Measurements from ENCODE around the gene ZBTB39. TPM values are rescaled to one million over a fixed set of nuclear protein-coding genes. Genes with fewer than 3 reads are reported as not detected.

ZBTB39 gene
- total and polyA plus RNA-seq, 2 of the 13 experiments (the other 11 are each of a cell fraction or from before 2014, with no cell fraction given) = 6.5 to 6.9 TPM

GRCh38 chr12:57025196-57025595, 18.9 kb upstream of the ZBTB39 start:
- Histone ChIP-seq H3K4me1 (ENCODE audit: insufficient read depth, low read length) (no peaks in the 10 kb centered on the region), H3K9me3 (ENCODE audit: low read length) (no peaks in the 10 kb centered on the region), H3K9ac (ENCODE audit: insufficient read depth, low read depth, low read length) (no peak overlapping the region), H3K36me3 (replicated peaks in 1 of 2; ENCODE audit: control insufficient read depth in 1 of 2, insufficient read depth in 2 of 2, low read length in 2 of 2) (no peaks in the 10 kb centered on the region), H4K20me1 (ENCODE audit: insufficient read depth, low read length) (no peaks in the 10 kb centered on the region), H3K79me2 (ENCODE audit: insufficient read depth, low read length) (no peaks in the 10 kb centered on the region), H2AFZ (ENCODE audit: low read length) (no peak overlapping the region), H3K27ac (ENCODE audit: extremely low read length, insufficient read depth, low read length) (no peak overlapping the region), H3K4me3 (replicated peaks in 1 of 3; ENCODE audit: insufficient read depth in 1 of 3, low read depth in 2 of 3, low read length in 3 of 3) (no peak overlapping the region), H3K4me2 (ENCODE audit: low read depth, low read length) (no peak overlapping the region), H3K27me3 (ENCODE audit: control insufficient read depth in 1 of 2, insufficient read depth in 2 of 2, low read length in 2 of 2) (no peaks in the 10 kb centered on the region; a peak in 1 of 5 replicates)
- DNase-seq (ENCODE audit: low spot score) (no peak), ATAC-seq (no peak), FAIRE-seq (no peak)
- intact Hi-C loops (cut with micrococcal nuclease; ENCODE audit: unreplicated experiment) (no loop called here), in situ Hi-C loops (cut with HindIII; ENCODE audit: extremely low pct_ligation_motif_present, low pct_unique_long_range_greater_than_20kb) (no loop called here)
- BruUV-seq (replicated peaks) = no TSS peak
- no CpG with 5 or more reads among the region's 2 CpGs for WGBS (ENCODE audit: low lambda C conversion rate)
- ChIA-PET CTCF (ENCODE audit: low intra/inter-chr PET ratio, low total read pairs) (no interaction called here), POLR2A (interaction anchor here (0.7 kb wide), 1 partner anchor 9 kb away, joined by 3 read pairs; the partner anchor contains the start of gene TAC3)
- TF ChIP-seq ZNF367 (CRISPR knock-in tag; IDR thresholded peaks at IDR 0.05; ENCODE audit: borderline replicate concordance) = no peak
- TF ChIP-seq ZMAT5 (CRISPR knock-in tag; IDR thresholded peaks at IDR 0.05; ENCODE audit: borderline replicate concordance, low read depth) = no peak
- no peak for TF ChIP-seq ZNF883 (CRISPR knock-in tag; IDR thresholded peaks at IDR 0.05; ENCODE audit: not compliant biosample characterization)
- TF ChIP-seq, protein P1, sequence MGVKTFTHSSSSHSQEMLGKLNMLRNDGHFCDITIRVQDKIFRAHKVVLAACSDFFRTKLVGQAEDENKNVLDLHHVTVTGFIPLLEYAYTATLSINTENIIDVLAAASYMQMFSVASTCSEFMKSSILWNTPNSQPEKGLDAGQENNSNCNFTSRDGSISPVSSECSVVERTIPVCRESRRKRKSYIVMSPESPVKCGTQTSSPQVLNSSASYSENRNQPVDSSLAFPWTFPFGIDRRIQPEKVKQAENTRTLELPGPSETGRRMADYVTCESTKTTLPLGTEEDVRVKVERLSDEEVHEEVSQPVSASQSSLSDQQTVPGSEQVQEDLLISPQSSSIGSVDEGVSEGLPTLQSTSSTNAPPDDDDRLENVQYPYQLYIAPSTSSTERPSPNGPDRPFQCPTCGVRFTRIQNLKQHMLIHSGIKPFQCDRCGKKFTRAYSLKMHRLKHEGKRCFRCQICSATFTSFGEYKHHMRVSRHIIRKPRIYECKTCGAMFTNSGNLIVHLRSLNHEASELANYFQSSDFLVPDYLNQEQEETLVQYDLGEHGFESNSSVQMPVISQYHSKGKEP (CRISPR knock-in tag; IDR thresholded peaks at IDR 0.05) = no peak
- no peak for TF ChIP-seq ZNF430 (CRISPR knock-in tag; IDR thresholded peaks at IDR 0.05)
- no peak for TF ChIP-seq MEIS2 (CRISPR knock-in tag; IDR thresholded peaks at IDR 0.05)
- TF ChIP-seq FOSL1 (CRISPR knock-in tag; IDR thresholded peaks at IDR 0.05; ENCODE audit: borderline replicate concordance) = no peak
- no peak for TF ChIP-seq ZNF329 (CRISPR knock-in tag; IDR thresholded peaks at IDR 0.05; ENCODE audit: low read depth)
- no peak for TF ChIP-seq MATR3 (CRISPR knock-in tag; IDR thresholded peaks at IDR 0.05)
- TF ChIP-seq MAF1 (CRISPR knock-in tag; IDR thresholded peaks at IDR 0.05; ENCODE audit: borderline replicate concordance) = no peak
- no peak for TF ChIP-seq ZNF709 (CRISPR knock-in tag; IDR thresholded peaks at IDR 0.05)
- TF ChIP-seq, protein P2, sequence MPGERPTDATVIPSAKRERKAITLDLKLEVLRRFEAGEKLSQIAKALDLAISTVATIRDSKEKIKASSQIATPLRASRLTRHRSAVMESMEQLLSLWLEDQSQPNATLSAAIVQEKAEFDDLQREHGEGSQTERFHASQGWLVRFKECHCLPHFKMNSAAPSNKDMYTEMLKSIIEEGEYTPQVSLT (CRISPR knock-in tag; IDR thresholded peaks at IDR 0.05; ENCODE audit: borderline replicate concordance, low read depth) = no peak
- no peak for TF ChIP-seq KLF16 (CRISPR knock-in tag; IDR thresholded peaks at IDR 0.05)
- TF ChIP-seq CC2D1A (CRISPR knock-in tag; IDR thresholded peaks at IDR 0.05) = no peak
- TF ChIP-seq MBD4 (IDR thresholded peaks at IDR 0.05; ENCODE audit: borderline replicate concordance, low read length) = no peak
- TF ChIP-seq TOE1 (CRISPR knock-in tag; IDR thresholded peaks at IDR 0.05) = no peak
- no peak for TF ChIP-seq ZBTB46 (CRISPR knock-in tag; IDR thresholded peaks at IDR 0.05; ENCODE audit: borderline replicate concordance)
- TF ChIP-seq, protein P3, sequence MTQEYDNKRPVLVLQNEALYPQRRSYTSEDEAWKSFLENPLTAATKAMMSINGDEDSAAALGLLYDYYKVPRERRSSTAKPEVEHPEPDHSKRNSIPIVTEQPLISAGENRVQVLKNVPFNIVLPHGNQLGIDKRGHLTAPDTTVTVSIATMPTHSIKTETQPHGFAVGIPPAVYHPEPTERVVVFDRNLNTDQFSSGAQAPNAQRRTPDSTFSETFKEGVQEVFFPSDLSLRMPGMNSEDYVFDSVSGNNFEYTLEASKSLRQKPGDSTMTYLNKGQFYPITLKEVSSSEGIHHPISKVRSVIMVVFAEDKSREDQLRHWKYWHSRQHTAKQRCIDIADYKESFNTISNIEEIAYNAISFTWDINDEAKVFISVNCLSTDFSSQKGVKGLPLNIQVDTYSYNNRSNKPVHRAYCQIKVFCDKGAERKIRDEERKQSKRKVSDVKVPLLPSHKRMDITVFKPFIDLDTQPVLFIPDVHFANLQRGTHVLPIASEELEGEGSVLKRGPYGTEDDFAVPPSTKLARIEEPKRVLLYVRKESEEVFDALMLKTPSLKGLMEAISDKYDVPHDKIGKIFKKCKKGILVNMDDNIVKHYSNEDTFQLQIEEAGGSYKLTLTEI (CRISPR knock-in tag; conservative IDR thresholded peaks at IDR 0.05) = no peak
